Kidney (tissue), 14 donors: Measurements from ENCODE around the gene SERTAD2. TPM values are rescaled to one million over a fixed set of nuclear protein-coding genes. Genes with fewer than 3 reads are reported as not detected.

Experiments used
- DNase-seq, 5 donors: peaks; one replicate each; pipeline ENCODE4 v3.0.0-alpha.2; 2013 to 2020
- FAIRE-seq: peaks from 2 replicates; lab custom pipeline; 2012; peaks lifted over from hg19 to GRCh38; lab: Jason Lieb, UNC
- H3K27ac ChIP-seq, 2 donors: one replicate each; pipeline ENCODE4 v1.7.0; 2013; ENCODE audit warnings: low read depth in 2 of 2, low read length in 2 of 2, inconsistent platforms in 1 of 2
- H3K27me3 ChIP-seq: one replicate; pipeline ENCODE4 v1.7.1; 2013; ENCODE audit warnings: low read length, inconsistent platforms; ENCODE audit not compliant: control insufficient read depth, insufficient read depth
- H3K36me3 ChIP-seq, 3 donors: one replicate each; pipeline versions ENCODE4 v1.7.0 to v1.7.1; 2013; ENCODE audit warnings: low read length in 3 of 3, control low read depth in 1 of 3, inconsistent platforms in 1 of 3; ENCODE audit not compliant: insufficient read depth in 3 of 3, control insufficient read depth in 2 of 3
- H3K4me1 ChIP-seq, 3 donors: one replicate each; pipeline versions ENCODE4 v1.7.0 to v1.7.1; 2013; ENCODE audit warnings: low read length in 3 of 3, inconsistent platforms in 1 of 3, low read depth in 1 of 3; ENCODE audit not compliant: control insufficient read depth in 2 of 3, insufficient read depth in 2 of 3
- H3K4me3 ChIP-seq, 3 donors: one replicate each; pipeline versions ENCODE4 v1.7.0 to v1.8.1; 2013; ENCODE audit warnings: low read length in 3 of 3, control low read depth in 1 of 3, inconsistent platforms in 1 of 3
- H3K9ac ChIP-seq, 3 donors: one replicate each; pipeline versions ENCODE4 v1.7.0 to v1.7.1; 2013; ENCODE audit warnings: low read length in 3 of 3, control low read depth in 1 of 3, inconsistent platforms in 1 of 3
- H3K9me3 ChIP-seq, 3 donors: one replicate each; pipeline versions ENCODE4 v1.7.0 to v1.7.1; 2013; ENCODE audit warnings: low read length in 3 of 3, control low read depth in 1 of 3, inconsistent platforms in 1 of 3; ENCODE audit not compliant: control insufficient read depth in 2 of 3, insufficient read depth in 1 of 3
- CTCF ChIP-seq: IDR thresholded peaks from 3 replicates; pipeline ENCODE4 v1.5.1; 2012; ENCODE audit warnings: mild to moderate bottlenecking, moderate library complexity, borderline replicate concordance; ENCODE audit not compliant: insufficient read depth; ENCODE audit errors: extremely low read depth
- intact Hi-C: fragments of 100-400 bp; cut with DNase I; formaldehyde crosslinking; loops from one replicate; pipeline ENCODE4 v1.11.1; 2022
- polyA plus RNA-seq: library from polyadenylated mRNA; stranded (reverse); fragments of 350-450 nt; fragmentation: Illumina TruSeq; extraction: RNeasy Lipid Tissue Mini Kit (QIAGEN cat#74804); gene quantifications from one replicate; pipeline ENCODE4 v1.2.3, GENCODE V29; 2014; ENCODE audit warnings: low read depth, low replicate concordance; ENCODE audit not compliant: insufficient read depth
- total RNA-seq: library from RNA; stranded (reverse); fragmentation: NEBNext Ultra II Directional; extraction: Animal tissue kit (Norgen Biotek cat#: 25700); gene quantifications from one replicate; pipeline ENCODE4 v1.2.1, GENCODE V29; 2021
- donor health status: control.
- donor health status: control.
- donor health status: control.
- donor health status: control.
- donor health status: control.
- donor health status: DM: yes; HTN: yes; CAD: no.
- donor health status: Normal renal cell carcinoma (clear cell type).

SERTAD2 gene
- total and polyA plus RNA-seq, 2 donors from 2014 or later: 6.2 to 21.1 TPM

- Histone ChIP-seq H3K4me3 (no peak overlapping the region), H3K36me3 (peaks cover 2 to 29% (median 4%) of the 10 kb centered on the region in 3 donors), H3K27me3 (no peaks in the 10 kb centered on the region), H3K9me3 (no peaks in the 10 kb centered on the region), H3K9ac (no peak overlapping the region), H3K27ac (no peak overlapping the region), H3K4me1 (peaks cover 0 to 3% (median 0%) of the 10 kb centered on the region in 3 donors)
- no peak for DNase-seq
- no peak for FAIRE-seq
- intact Hi-C loops: loop anchor here (5.0 kb wide), 1 partner anchor 281 kb away; no protein-coding TSS in a partner anchor
- TF ChIP-seq CTCF: no peak
These were observed 67.7 kb downstream of the SERTAD2 start for GRCh38 chr2:64586054-64586453.

- FAIRE-seq (peak; percentile 64), DNase-seq (no peak)
- H3K27ac ChIP-seq: peak overlapping the region in 1 of 2 donors; percentile 40
- TF ChIP-seq CTCF: no peak
- H3K4me1 ChIP-seq: peaks cover 0 to 3% (median 0%) of the 10 kb centered on the region in 3 donors
- H3K36me3 ChIP-seq: peaks cover 2 to 19% (median 6%) of the 10 kb centered on the region in 3 donors
- H3K4me3 ChIP-seq: no peak overlapping the region
- intact Hi-C loops: no loop called here
- H3K9ac ChIP-seq: no peak overlapping the region
- H3K27me3 ChIP-seq: no peaks in the 10 kb centered on the region
- H3K9me3 ChIP-seq: no peaks in the 10 kb centered on the region
These were observed 70.9 kb downstream of the SERTAD2 start for GRCh38 chr2:64582774-64583340.

- peak overlapping the region; percentile 33 to 40 for H3K27ac ChIP-seq
- FAIRE-seq (peak; percentile 35), DNase-seq (no peak)
- intact Hi-C loops: no loop called here
- no peaks in the 10 kb centered on the region for H3K9me3 ChIP-seq
- H3K36me3 ChIP-seq: peaks cover 4 to 23% (median 10%) of the 10 kb centered on the region in 3 donors
- no peaks in the 10 kb centered on the region for H3K27me3 ChIP-seq
- TF ChIP-seq CTCF: no peak
- peaks cover 0 to 3% (median 0%) of the 10 kb centered on the region in 3 donors for H3K4me1 ChIP-seq
- no peak overlapping the region for H3K4me3 ChIP-seq
- H3K9ac ChIP-seq: no peak overlapping the region
These were observed 71.8 kb downstream of the SERTAD2 start for GRCh38 chr2:64581777-64582539.

Other genes starting within 250 kb of the SERTAD2 start
- gene LGALSL, start 199.8 kb downstream of the SERTAD2 start, total RNA-seq: 17.3 TPM
- gene LGALSL, start 199.8 kb downstream of the SERTAD2 start, polyA plus RNA-seq: 16.2 TPM
- 41.2 TPM for gene AFTPH, start 129.6 kb downstream of the SERTAD2 start, total RNA-seq
- gene AFTPH, start 129.6 kb downstream of the SERTAD2 start, polyA plus RNA-seq: 44.6 TPM